Hematopoietic multipotent progenitor cell treated with erythropoietin and hydrocortisone succinate and interleukin-3 and kit ligand, for 6 days (in vitro differentiated cells): ENCODE data around the gene ZNF354C.

Source experiments
- DNase-seq: peaks from one replicate; pipeline ENCODE4 v3.0.0-alpha.2; 2015

ZNF354C gene

GRCh38 chr5:179129607-179130071 is 69.5 kb downstream of the ZNF354C start:
- no peak for DNase-seq

DNA sequence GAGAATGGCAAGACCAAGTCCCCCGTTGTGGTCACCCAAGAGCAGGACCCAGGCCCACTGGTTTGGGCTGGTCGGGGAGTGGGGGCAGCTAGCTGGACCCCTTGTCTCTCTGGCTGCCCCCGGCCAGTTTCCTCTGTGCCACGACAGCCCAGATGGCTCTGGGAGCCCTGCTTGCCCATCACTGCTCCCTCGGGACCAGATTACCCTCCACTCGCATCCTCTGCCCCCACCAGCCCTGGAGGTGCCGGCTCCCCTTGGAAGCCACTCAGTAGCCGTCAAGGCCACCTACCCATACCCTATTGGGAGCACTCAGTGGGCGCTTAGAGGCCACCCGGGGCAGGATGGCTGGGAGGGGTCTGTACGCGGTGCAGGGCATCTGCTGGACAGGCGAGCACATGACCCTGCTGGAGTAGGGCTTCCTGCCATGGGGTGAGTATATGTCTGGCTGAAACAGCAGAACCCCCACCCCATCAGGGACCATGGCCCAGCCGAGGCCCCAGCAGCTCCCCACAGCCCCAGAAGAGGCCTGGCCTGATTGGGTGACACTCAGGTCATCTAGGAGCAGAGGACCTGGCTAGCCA is 70.0 kb downstream of the ZNF354C start:
- no peak for DNase-seq

DNA sequence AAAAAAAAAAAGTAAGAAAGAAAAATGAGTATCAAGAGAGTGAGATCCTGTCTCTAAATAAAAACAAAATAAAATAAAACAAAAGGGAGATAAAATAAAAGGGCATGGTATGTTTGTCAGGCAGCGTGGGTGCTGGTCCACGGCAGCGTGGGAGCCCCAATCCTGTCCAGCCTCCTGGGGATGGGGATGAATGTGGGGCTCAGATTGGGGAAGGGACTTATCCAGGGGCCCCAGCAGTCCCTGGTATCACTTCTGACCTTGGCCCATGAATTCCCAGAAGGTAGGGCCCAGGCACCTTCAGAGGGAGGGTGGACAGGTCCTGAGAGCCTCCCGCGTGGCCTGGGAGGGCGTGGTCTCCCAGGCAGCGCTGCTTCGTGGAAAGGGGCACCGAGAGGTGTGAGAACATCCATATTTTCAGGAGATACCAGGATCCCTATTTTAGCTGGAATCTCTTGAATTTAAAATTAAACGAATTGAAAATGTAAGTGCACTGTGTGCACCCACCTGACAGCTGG is 71.2 kb downstream of the ZNF354C start:
- no peak for DNase-seq

- no peak for DNase-seq
Measured at GRCh38 chr5:179131886-179132585, 71.9 kb downstream of the ZNF354C start.

DNA sequence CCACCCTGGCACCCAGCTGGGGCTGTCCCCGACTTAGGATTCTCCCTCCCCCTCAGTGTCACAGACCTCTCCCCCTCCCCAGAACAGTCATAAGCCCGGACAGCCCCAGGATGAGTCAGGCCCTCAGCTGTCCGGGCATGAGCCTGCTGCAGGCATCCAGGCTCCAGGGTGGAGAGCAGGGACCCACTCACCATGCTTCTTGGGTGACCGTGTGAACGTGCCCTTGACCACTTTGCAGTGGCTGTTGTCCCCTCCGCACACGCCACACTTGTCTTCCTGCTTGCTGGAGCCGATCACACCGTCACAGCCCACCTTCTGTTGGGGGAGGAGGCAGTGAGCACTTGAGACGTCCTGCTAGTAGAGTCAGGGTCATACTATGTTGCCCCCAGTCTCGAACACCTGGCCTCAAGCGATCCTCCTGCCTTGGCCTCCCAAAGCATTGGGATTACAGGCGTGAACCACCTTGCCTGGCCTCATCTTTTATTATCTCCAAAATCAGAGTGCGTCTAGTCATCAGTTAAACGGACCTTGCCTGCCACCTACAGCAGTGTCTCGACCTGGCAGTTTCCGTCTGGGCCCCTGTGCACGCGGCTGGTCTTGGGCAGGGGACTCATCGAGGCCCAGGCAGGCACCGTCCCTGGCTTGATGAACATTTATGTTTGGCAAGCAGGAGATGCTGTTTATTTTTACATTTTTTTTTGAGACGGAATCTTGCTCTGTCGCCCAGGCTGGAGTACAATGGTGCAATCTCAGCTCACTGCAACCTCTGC is 72.6 kb downstream of the ZNF354C start:
- DNase-seq, result no peak
